NB4 (cell line): Measurements from ENCODE around the gene WDR70.
"Not testable (repeated sequence)": the region's sequence is repeated elsewhere in the genome, so short reads cannot be mapped to it uniquely, and the experiment has no call there.

Experiments
- CTCF ChIP-seq: IDR thresholded peaks from one replicate; pipeline ENCODE4 v1.5.1; 2012; ENCODE audit warnings: low read depth, low read length
- MAX ChIP-seq: IDR thresholded peaks from 2 replicates; pipeline ENCODE4 v1.6.1; 2011; ENCODE audit warnings: low read depth, low read length
- POLR2A ChIP-seq: IDR thresholded peaks from 2 replicates; pipeline ENCODE4 v1.6.1; 2011; ENCODE audit warnings: mild to moderate bottlenecking; ENCODE audit not compliant: insufficient read length; ENCODE audit errors: extremely low read depth

GRCh38 chr5:37445783-37446182 lies 66.7 kb downstream of the WDR70 start:
- TF ChIP-seq CTCF, POLR2A, MAX: not testable (repeated sequence)
